Measurements from ENCODE around the gene POLK. TPM values are rescaled to one million over a fixed set of nuclear protein-coding genes. Genes with fewer than 3 reads are reported as not detected.
"Not testable (repeated sequence)": the region's sequence is repeated elsewhere in the genome, so short reads cannot be mapped to it uniquely, and the experiment has no call there.

The POLK gene
- 33.5 TPM for total RNA-seq

- DNase-seq (ENCODE audit: low spot score), result peak; percentile 98
These were observed at the start of gene POLK, which contains the start of gene CERT1 for GRCh38 chr5:75511435-75512382. Gene POLK, plus strand, starts transcription at chr5:75511891. Gene CERT1, minus strand, starts transcription at chr5:75511629. Its CDS starts 422 bp downstream, at chr5:75511207.

- DNase-seq (ENCODE audit: low spot score), result no peak
These were observed 48.0 kb upstream of the POLK start for GRCh38 chr5:75463726-75464125.

- DNase-seq (ENCODE audit: low spot score), result no peak
These were observed 46.2 kb upstream of the POLK start for GRCh38 chr5:75465480-75465879.

GRCh38 chr5:75466006-75466716 is 45.5 kb upstream of the POLK start:
- DNase-seq (ENCODE audit: low spot score), result no peak

- no peak for DNase-seq (ENCODE audit: low spot score)
These were observed 43.1 kb upstream of the POLK start for GRCh38 chr5:75468593-75468992.

- DNase-seq (ENCODE audit: low spot score), result no peak
These were observed 42.7 kb upstream of the POLK start for GRCh38 chr5:75469017-75469416.

GRCh38 chr5:75471193-75471592 is 40.5 kb upstream of the POLK start:
- no peak for DNase-seq (ENCODE audit: low spot score)

GRCh38 chr5:75472973-75473372 is 38.7 kb upstream of the POLK start:
- DNase-seq (ENCODE audit: low spot score), result no peak

- no peak for DNase-seq (ENCODE audit: low spot score)
These were observed 38.2 kb upstream of the POLK start for GRCh38 chr5:75473463-75473862.

- no peak for DNase-seq (ENCODE audit: low spot score)
These were observed 36.3 kb upstream of the POLK start for GRCh38 chr5:75475364-75475763.

- DNase-seq (ENCODE audit: low spot score), result no peak
These were observed 30.7 kb upstream of the POLK start for GRCh38 chr5:75481024-75481423.

GRCh38 chr5:75482482-75482881 is 29.2 kb upstream of the POLK start:
- DNase-seq (ENCODE audit: low spot score), result no peak

GRCh38 chr5:75484605-75485004 is 27.1 kb upstream of the POLK start:
- no peak for DNase-seq (ENCODE audit: low spot score)

GRCh38 chr5:75489847-75490246 is 21.8 kb upstream of the POLK start:
- not testable (repeated sequence) for DNase-seq (ENCODE audit: low spot score)

- DNase-seq (ENCODE audit: low spot score), result no peak
These were observed 20.1 kb upstream of the POLK start for GRCh38 chr5:75491621-75492020.

- no peak for DNase-seq (ENCODE audit: low spot score)
These were observed 15.7 kb upstream of the POLK start for GRCh38 chr5:75496026-75496425.

- no peak for DNase-seq (ENCODE audit: low spot score)
These were observed 13.4 kb upstream of the POLK start for GRCh38 chr5:75498208-75498777.

GRCh38 chr5:75498875-75499274 is 12.8 kb upstream of the POLK start:
- not testable (repeated sequence) for DNase-seq (ENCODE audit: low spot score)

- not testable (repeated sequence) for DNase-seq (ENCODE audit: low spot score)
These were observed 6.6 kb upstream of the POLK start for GRCh38 chr5:75505112-75505511.

- no peak for DNase-seq (ENCODE audit: low spot score)
These were observed 3.9 kb upstream of the POLK start for GRCh38 chr5:75507841-75508240.

- DNase-seq (ENCODE audit: low spot score), result no peak
These were observed 2.1 kb upstream of the POLK start for GRCh38 chr5:75509546-75509945.

GRCh38 chr5:75509956-75510355 is 1.7 kb upstream of the POLK start:
- DNase-seq (ENCODE audit: low spot score), result no peak

Measured in mucosa of gallbladder (tissue), 1 donor.